Omental fat pad (tissue), 4 donors: ENCODE measurements around the gene GRID1. TPM values are rescaled to one million over a fixed set of nuclear protein-coding genes. Genes with fewer than 3 reads are reported as not detected.
"Not testable (repeated sequence)": the region's sequence is repeated elsewhere in the genome, so short reads cannot be mapped to it uniquely, and the experiment has no call there.

ENCODE experiments used
- ATAC-seq: fragments of 150-250 bp; one replicate; pipeline ENCODE4 v1.9.1; 2016; ENCODE audit warnings: mild to moderate bottlenecking, moderate library complexity; ENCODE audit not compliant: low FRiP score
- DNase-seq: peaks from one replicate; pipeline ENCODE4 v3.0.0-alpha.2; 2019; ENCODE audit warnings: low spot score
- CTCF ChIP-seq, 3 donors: fragments of 450-650 bp; IDR thresholded peaks; one replicate each; pipeline ENCODE4 v1.5.1; 2016 to 2017; ENCODE audit warnings: antibody characterized with exemption in 3 of 3, mild to moderate bottlenecking in 3 of 3, moderate library complexity in 2 of 3
- total RNA-seq, 4 donors: library from RNA; depleted of rRNA; stranded (reverse); fragments of >200 nt; gene quantifications; one replicate each; pipeline ENCODE4 v1.1.0, GENCODE V29; 2016

GRID1 gene
- total RNA-seq, 4 donors from 2014 or later, result 1.5 to 3.5 (median 2.4) TPM

GRCh38 chr10:86180861-86181260 is 185.7 kb downstream of the GRID1 start:
- DNase-seq, result no peak
- no peak for TF ChIP-seq CTCF (IDR thresholded peaks at IDR 0.05)
- ATAC-seq, result no peak

- ATAC-seq, result no peak
- TF ChIP-seq CTCF (IDR thresholded peaks at IDR 0.05), result no peak
- no peak for DNase-seq
These were observed 186.6 kb downstream of the GRID1 start for GRCh38 chr10:86179961-86180360.

- DNase-seq (no peak), ATAC-seq (no peak)
- TF ChIP-seq CTCF (IDR thresholded peaks at IDR 0.05), result no peak
These were observed 187.5 kb downstream of the GRID1 start for GRCh38 chr10:86179153-86179524.

GRCh38 chr10:86178401-86179152 is 188.0 kb downstream of the GRID1 start:
- DNase-seq, result no peak
- no peak for TF ChIP-seq CTCF (IDR thresholded peaks at IDR 0.05)
- ATAC-seq, result no peak

- TF ChIP-seq CTCF (IDR thresholded peaks at IDR 0.05), result no peak
- no peak for DNase-seq
- ATAC-seq, result no peak
These were observed 188.9 kb downstream of the GRID1 start for GRCh38 chr10:86177537-86178155.

GRCh38 chr10:86176850-86177536 is 189.6 kb downstream of the GRID1 start:
- ATAC-seq (no peak), DNase-seq (no peak)
- TF ChIP-seq CTCF (IDR thresholded peaks at IDR 0.05), result no peak

GRCh38 chr10:86175476-86175875 is 191.1 kb downstream of the GRID1 start:
- DNase-seq, ATAC-seq: not testable (repeated sequence)
